ENCODE data around the gene KLK6.

- no peak for TF ChIP-seq POLR2A (IDR thresholded peaks at IDR 0.05)
- TF ChIP-seq, protein P1, sequence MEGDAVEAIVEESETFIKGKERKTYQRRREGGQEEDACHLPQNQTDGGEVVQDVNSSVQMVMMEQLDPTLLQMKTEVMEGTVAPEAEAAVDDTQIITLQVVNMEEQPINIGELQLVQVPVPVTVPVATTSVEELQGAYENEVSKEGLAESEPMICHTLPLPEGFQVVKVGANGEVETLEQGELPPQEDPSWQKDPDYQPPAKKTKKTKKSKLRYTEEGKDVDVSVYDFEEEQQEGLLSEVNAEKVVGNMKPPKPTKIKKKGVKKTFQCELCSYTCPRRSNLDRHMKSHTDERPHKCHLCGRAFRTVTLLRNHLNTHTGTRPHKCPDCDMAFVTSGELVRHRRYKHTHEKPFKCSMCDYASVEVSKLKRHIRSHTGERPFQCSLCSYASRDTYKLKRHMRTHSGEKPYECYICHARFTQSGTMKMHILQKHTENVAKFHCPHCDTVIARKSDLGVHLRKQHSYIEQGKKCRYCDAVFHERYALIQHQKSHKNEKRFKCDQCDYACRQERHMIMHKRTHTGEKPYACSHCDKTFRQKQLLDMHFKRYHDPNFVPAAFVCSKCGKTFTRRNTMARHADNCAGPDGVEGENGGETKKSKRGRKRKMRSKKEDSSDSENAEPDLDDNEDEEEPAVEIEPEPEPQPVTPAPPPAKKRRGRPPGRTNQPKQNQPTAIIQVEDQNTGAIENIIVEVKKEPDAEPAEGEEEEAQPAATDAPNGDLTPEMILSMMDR (IDR thresholded peaks at IDR 0.05): no peak
- TF ChIP-seq EP300 (IDR thresholded peaks at IDR 0.05): no peak
- TF ChIP-seq POLR2AphosphoS5 (IDR thresholded peaks at IDR 0.05): peak in 1 of 3 donors; percentile 22
Observed at GRCh38 chr19:50933640-50934039, 35.8 kb downstream of the KLK6 start.
